ENCODE results near the gene ATXN1.

DNA sequence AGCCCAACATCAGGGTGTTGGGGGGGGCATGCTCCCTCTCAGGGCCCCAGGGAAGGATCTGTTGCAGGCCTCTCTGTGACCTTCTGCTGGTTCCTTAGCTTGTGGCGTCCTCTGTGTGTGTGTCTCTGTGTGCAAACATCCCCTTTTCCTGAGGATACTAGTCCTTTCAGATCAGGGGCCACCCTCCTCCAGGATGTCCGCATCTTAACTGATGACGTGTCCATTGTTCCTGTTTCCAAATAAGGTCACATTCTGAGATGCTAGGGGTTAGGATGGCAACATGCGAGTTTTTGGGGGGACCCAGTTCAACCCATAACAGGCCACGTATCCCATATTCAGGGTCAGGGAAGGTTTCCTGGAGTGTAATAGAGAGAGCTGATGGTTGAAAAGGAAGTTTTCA is 482.0 kb downstream of the ATXN1 start:
- TF ChIP-seq, protein P1, sequence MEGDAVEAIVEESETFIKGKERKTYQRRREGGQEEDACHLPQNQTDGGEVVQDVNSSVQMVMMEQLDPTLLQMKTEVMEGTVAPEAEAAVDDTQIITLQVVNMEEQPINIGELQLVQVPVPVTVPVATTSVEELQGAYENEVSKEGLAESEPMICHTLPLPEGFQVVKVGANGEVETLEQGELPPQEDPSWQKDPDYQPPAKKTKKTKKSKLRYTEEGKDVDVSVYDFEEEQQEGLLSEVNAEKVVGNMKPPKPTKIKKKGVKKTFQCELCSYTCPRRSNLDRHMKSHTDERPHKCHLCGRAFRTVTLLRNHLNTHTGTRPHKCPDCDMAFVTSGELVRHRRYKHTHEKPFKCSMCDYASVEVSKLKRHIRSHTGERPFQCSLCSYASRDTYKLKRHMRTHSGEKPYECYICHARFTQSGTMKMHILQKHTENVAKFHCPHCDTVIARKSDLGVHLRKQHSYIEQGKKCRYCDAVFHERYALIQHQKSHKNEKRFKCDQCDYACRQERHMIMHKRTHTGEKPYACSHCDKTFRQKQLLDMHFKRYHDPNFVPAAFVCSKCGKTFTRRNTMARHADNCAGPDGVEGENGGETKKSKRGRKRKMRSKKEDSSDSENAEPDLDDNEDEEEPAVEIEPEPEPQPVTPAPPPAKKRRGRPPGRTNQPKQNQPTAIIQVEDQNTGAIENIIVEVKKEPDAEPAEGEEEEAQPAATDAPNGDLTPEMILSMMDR (IDR thresholded peaks at IDR 0.05): no peak
- no peak for TF ChIP-seq POLR2A (IDR thresholded peaks at IDR 0.05)
- no peak for TF ChIP-seq EP300 (IDR thresholded peaks at IDR 0.05)
